Endothelial cell of umbilical vein (primary cell): ENCODE data around the gene LY6G6C. TPM values are rescaled to one million over a fixed set of nuclear protein-coding genes. Genes with fewer than 3 reads are reported as not detected.

Source experiments
- BruUV-seq: library from RNA; stranded (reverse); fragments of 400-500 nt; replicated peaks from 2 replicates; lab custom pipeline; 2021; lab: Mats Ljungman, UMichigan
- CTCF ChIA-PET: fragments of 300-600, 350-600 bp; sonication (Branson Sonifier 250); formaldehyde crosslinking; loops from one replicate; lab custom pipeline; 2021; ENCODE audit warnings: antibody characterized with exemption, inconsistent platforms; lab: Charles Lee
- POLR2A ChIA-PET: fragments of 300-600, 350-600 bp; sonication (Branson Sonifier 250); formaldehyde crosslinking; loops from one replicate; lab custom pipeline; 2021; ENCODE audit warnings: antibody characterized with exemption, inconsistent platforms; lab: Charles Lee
- DNase-seq: peaks from one replicate; pipeline ENCODE4 v3.0.0-alpha.2; 2011; ENCODE audit warnings: low read depth, low spot score
- FAIRE-seq: peaks from 2 replicates; lab custom pipeline; 2011; peaks lifted over from hg19 to GRCh38; lab: Jason Lieb, UNC
- H2AFZ ChIP-seq: 2 replicates; pipeline ENCODE4 v1.6.0; 2012; ENCODE audit warnings: low read depth, low read length, control low read depth, inconsistent platforms
- H3K27ac ChIP-seq: 2 replicates; pipeline ENCODE4 v1.5.1; 2011; ENCODE audit warnings: low read depth, mild to moderate bottlenecking, control low read depth, low read length, moderate library complexity; ENCODE audit not compliant: insufficient read depth
- H3K27me3 ChIP-seq, 2 experiments: 2 replicates each; pipeline versions ENCODE4 v1.6.0 to v1.6.1; 2011; ENCODE audit warnings: low read length in 2 of 2, mixed read lengths in 1 of 2; ENCODE audit not compliant: control insufficient read depth in 2 of 2, insufficient read depth in 2 of 2
- H3K36me3 ChIP-seq, 2 experiments: 2 replicates in 1 of 2; 3 replicates in 1 of 2; pipeline ENCODE4 v1.5.1; 2011; ENCODE audit warnings: low read length in 2 of 2, mild to moderate bottlenecking in 1 of 2, moderate library complexity in 1 of 2; ENCODE audit not compliant: control insufficient read depth in 2 of 2, insufficient read depth in 2 of 2; ENCODE audit errors: extremely low read depth in 1 of 2
- H3K4me1 ChIP-seq: 3 replicates; pipeline ENCODE4 v1.5.1; 2011; ENCODE audit warnings: mild to moderate bottlenecking, low read length; ENCODE audit not compliant: control insufficient read depth, insufficient read depth; ENCODE audit errors: extremely low read depth
- H3K4me2 ChIP-seq: 2 replicates; pipeline ENCODE4 v1.6.1; 2011; ENCODE audit warnings: low read length, control low read depth, mixed read lengths; ENCODE audit not compliant: insufficient read depth
- H3K4me3 ChIP-seq, 3 experiments: fragments of 200-600 bp in 1 of 3; sonication (generic), shearing (Covaris generic) in 1 of 3; replicated peaks in 1 of 3; 2 replicates each; pipeline ENCODE4 v1.5.1; 2011 to 2016; ENCODE audit warnings: control low read depth in 3 of 3, low read length in 3 of 3, mild to moderate bottlenecking in 2 of 3, inconsistent platforms in 1 of 3, low read depth in 1 of 3, moderate library complexity in 1 of 3; ENCODE audit not compliant: insufficient read depth in 1 of 3
- H3K79me2 ChIP-seq: 2 replicates; pipeline ENCODE4 v1.6.0; 2012; ENCODE audit warnings: low read length, inconsistent platforms; ENCODE audit not compliant: control insufficient read depth, insufficient read depth
- H3K9ac ChIP-seq: replicated peaks from 2 replicates; pipeline ENCODE3; 2011; ENCODE audit warnings: low read length, control low read depth; ENCODE audit not compliant: insufficient read depth; ENCODE audit errors: extremely low read depth
- H3K9me1 ChIP-seq: replicated peaks from 3 replicates; pipeline ENCODE4 v1.6.0; 2011; ENCODE audit warnings: mild to moderate bottlenecking, low read length; ENCODE audit not compliant: control insufficient read depth, insufficient read depth; ENCODE audit errors: extremely low read depth
- H3K9me3 ChIP-seq: replicated peaks from 2 replicates; pipeline ENCODE4 v1.5.1; 2012; ENCODE audit warnings: low read length, inconsistent platforms; ENCODE audit not compliant: control insufficient read depth, insufficient read depth
- H4K20me1 ChIP-seq: replicated peaks from 2 replicates; pipeline ENCODE3; 2011; ENCODE audit warnings: mild to moderate bottlenecking, low read length; ENCODE audit not compliant: control insufficient read depth, insufficient read depth; ENCODE audit errors: extremely low read depth
- CTCF ChIP-seq, 2 donors: IDR thresholded peaks; 1 replicate in 1 of 2; 2 replicates in 1 of 2; pipeline ENCODE4 v1.5.1; 2011; ENCODE audit warnings: low read length in 2 of 2, mild to moderate bottlenecking in 2 of 2, moderate library complexity in 2 of 2, control low read depth in 1 of 2, inconsistent platforms in 1 of 2, low read depth in 1 of 2; ENCODE audit not compliant: insufficient read depth in 1 of 2; ENCODE audit errors: extremely low read depth in 1 of 2
- EZH2 ChIP-seq: IDR thresholded peaks from 2 replicates; pipeline ENCODE4 v1.6.1; 2012; ENCODE audit warnings: borderline replicate concordance, low read depth, mild to moderate bottlenecking, moderate library complexity, low read length, inconsistent platforms; ENCODE audit not compliant: severe bottlenecking
- FOS ChIP-seq: IDR thresholded peaks from 2 replicates; pipeline ENCODE4 v1.6.1; 2011; ENCODE audit warnings: mild to moderate bottlenecking, low read length, moderate library complexity, borderline replicate concordance; ENCODE audit not compliant: insufficient read depth
- GATA2 ChIP-seq: IDR thresholded peaks from 2 replicates; pipeline ENCODE4 v1.7.0; 2011; ENCODE audit warnings: low read depth, mild to moderate bottlenecking, moderate library complexity, mixed read lengths, low read length; ENCODE audit not compliant: insufficient read length, insufficient read depth
- JUN ChIP-seq: IDR thresholded peaks from 2 replicates; pipeline ENCODE4 v1.6.1; 2011; ENCODE audit warnings: borderline replicate concordance, low read depth; ENCODE audit not compliant: insufficient read length, insufficient read depth
- MAX ChIP-seq: IDR thresholded peaks from 2 replicates; pipeline ENCODE4 v1.6.1; 2011; ENCODE audit not compliant: insufficient read depth, insufficient read length
- MYC ChIP-seq: IDR thresholded peaks from one replicate; pipeline ENCODE4 v1.6.1; 2011; ENCODE audit warnings: mild to moderate bottlenecking, low read depth, low read length
- POLR2A ChIP-seq: IDR thresholded peaks from 2 replicates; pipeline ENCODE4 v1.6.1; 2012; ENCODE audit warnings: low read depth, mild to moderate bottlenecking, control low read depth, low read length
- POLR2AphosphoS5 ChIP-seq: IDR thresholded peaks from 2 replicates; pipeline ENCODE4 v1.6.1; 2012; ENCODE audit warnings: low read depth, mild to moderate bottlenecking, control low read depth, low read length, moderate library complexity; ENCODE audit not compliant: insufficient read depth
- dilution Hi-C: fragments of 300-500 bp; cut with MboI; formaldehyde crosslinking; loops from one replicate; pipeline ENCODE4 v1.15.0; 2019; ENCODE audit warnings: low sequenced_read_pairs; ENCODE audit not compliant: extremely low pct_ligation_motif_present
- intact Hi-C: fragments of 100-400 bp; cut with micrococcal nuclease; formaldehyde crosslinking; loops from one replicate; pipeline ENCODE4 v1.10.0; 2022
- polyA plus RNA-seq, 4 experiments: library from polyadenylated mRNA; depleted of rRNA in 3 of 4; stranded (reverse) in 3 of 4; unstranded in 1 of 4; fragments of >200 nt; gene quantifications; 2 replicates each; pipeline versions ENCODE4 v1.2.1 to v1.2.3, GENCODE V29; 2011 to 2012; ENCODE audit warnings: missing spikeins in 1 of 4
- total RNA-seq: library from RNA; stranded (reverse); gene quantifications from 2 replicates; pipeline ENCODE4 v1.2.3, GENCODE V29; 2021

The LY6G6C gene
- total and polyA plus RNA-seq, 2 donors (not counting 3 experiments of a cell fraction or from before 2014, with no cell fraction given), result 0.33 TPM; not detected in 1

GRCh38 chr6:31765559-31765909, 44.0 kb upstream of the LY6G6C start:
- Histone ChIP-seq H3K4me1 (no peaks in the 10 kb centered on the region), H3K9ac (no peak overlapping the region), H3K4me3 (no peak overlapping the region), H4K20me1 (no peaks in the 10 kb centered on the region), H3K9me3 (no peaks in the 10 kb centered on the region), H3K27me3 (no peaks in the 10 kb centered on the region), H2AFZ (no peak overlapping the region), H3K36me3 (no peaks in the 10 kb centered on the region), H3K27ac (no peak overlapping the region), H3K79me2 (no peaks in the 10 kb centered on the region), H3K9me1 (no peaks in the 10 kb centered on the region), H3K4me2 (no peak overlapping the region)
- CTCF ChIA-PET, result interaction anchor here (1.0 to 1.7 kb wide), 3 partner anchors 9 to 36 kb away, joined by 3 to 6 read pairs (median 3); no protein-coding TSS in a partner anchor
- intact Hi-C loops (no loop called here), dilution Hi-C loops (no loop called here)
- no peak for FAIRE-seq
- TF ChIP-seq MAX (no peak), GATA2 (no peak), MYC (no peak)
- no TSS peak for BruUV-seq
- POLR2A ChIA-PET, result interaction anchor here (0.8 kb wide), 1 partner anchor 36 kb away, joined by 3 read pairs; no protein-coding TSS in a partner anchor
- DNase-seq, result no peak

DNA sequence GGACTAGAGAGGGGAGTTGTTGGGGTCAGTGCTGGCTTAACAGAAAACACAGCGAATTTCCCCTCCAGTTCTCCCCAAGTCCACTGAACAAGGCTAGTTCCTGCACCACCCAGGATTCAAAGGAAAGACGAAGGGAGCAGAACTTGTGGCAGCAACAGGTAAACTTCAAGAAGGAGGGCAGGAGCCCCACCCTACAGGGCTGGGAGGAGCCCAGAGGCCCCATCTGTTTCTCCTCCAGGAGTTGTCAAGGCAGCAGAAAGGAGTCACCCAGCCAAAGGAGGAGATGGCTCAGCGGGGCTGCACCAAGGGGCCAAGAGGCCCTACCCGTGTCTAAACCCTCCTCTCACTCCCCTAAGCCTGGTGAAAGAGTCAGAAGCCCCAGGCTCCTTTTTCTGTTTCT, 42.7 kb upstream of the LY6G6C start:
- no peak for FAIRE-seq
- POLR2A ChIA-PET, result no interaction called here
- H3K27ac ChIP-seq, result no peak overlapping the region
- dilution Hi-C loops, result no loop called here
- no peak overlapping the region for H2AFZ ChIP-seq
- H3K4me3 ChIP-seq, result no peak overlapping the region
- H3K27me3 ChIP-seq, result no peaks in the 10 kb centered on the region
- no peaks in the 10 kb centered on the region for H3K9me3 ChIP-seq
- intact Hi-C loops, result no loop called here
- DNase-seq, result no peak
- H3K4me1 ChIP-seq, result no peaks in the 10 kb centered on the region
- H3K4me2 ChIP-seq, result no peak overlapping the region
- no peaks in the 10 kb centered on the region for H4K20me1 ChIP-seq
- BruUV-seq, result no TSS peak
- H3K36me3 ChIP-seq, result peaks cover 2% of the 10 kb centered on the region in 2 experiments
- no peak overlapping the region for H3K9ac ChIP-seq
- TF ChIP-seq GATA2, result no peak
- TF ChIP-seq JUN, result no peak
- no peak for TF ChIP-seq POLR2A
- TF ChIP-seq MYC, result no peak
- no peak for TF ChIP-seq FOS
- TF ChIP-seq MAX, result no peak
- TF ChIP-seq POLR2AphosphoS5, result no peak
- TF ChIP-seq CTCF (IDR thresholded peaks at IDR 0.05; ENCODE audit: extremely low read depth in 1 of 2, insufficient read depth in 1 of 2, low read depth in 1 of 2, low read length in 2 of 2), result no peak
- no peak for TF ChIP-seq EZH2
- no peaks in the 10 kb centered on the region for H3K79me2 ChIP-seq
- CTCF ChIA-PET, result interaction anchor here (0.5 to 1.1 kb wide), 3 partner anchors 27 to 34 kb away, joined by 3 read pairs; no protein-coding TSS in a partner anchor
- H3K9me1 ChIP-seq, result no peaks in the 10 kb centered on the region
